Urinary bladder (tissue), 4 donors: ENCODE data around the gene PDE9A. TPM values are rescaled to one million over a fixed set of nuclear protein-coding genes. Genes with fewer than 3 reads are reported as not detected.
"Not testable (repeated sequence)": the region's sequence is repeated elsewhere in the genome, so short reads cannot be mapped to it uniquely, and the experiment has no call there.

ENCODE experiments used
- DNase-seq: peaks from one replicate; pipeline ENCODE4 v3.0.0-alpha.2; 2015; ENCODE audit errors: extremely low spot score
- H3K27ac ChIP-seq: one replicate; pipeline ENCODE4 v1.5.1; 2013; ENCODE audit warnings: low read depth, mild to moderate bottlenecking, moderate library complexity
- H3K36me3 ChIP-seq: one replicate; pipeline ENCODE4 v1.6.1; 2013; ENCODE audit warnings: mild to moderate bottlenecking, moderate library complexity; ENCODE audit not compliant: insufficient read depth
- H3K4me1 ChIP-seq: one replicate; pipeline ENCODE4 v1.6.1; 2013; ENCODE audit warnings: mild to moderate bottlenecking, moderate library complexity; ENCODE audit not compliant: insufficient read depth
- H3K4me3 ChIP-seq: one replicate; pipeline ENCODE4 v1.5.1; 2013; ENCODE audit warnings: low read depth, low read length
- WGBS: extraction: QIAGEN DNeasy Blood & Tissue Kit; methylation state at CpG from one replicate; pipeline ENCODE4 v1.1.7; 2013; 5-methylcytosine and 5-hydroxymethylcytosine counted together
- polyA plus RNA-seq: library from polyadenylated mRNA; stranded (reverse); fragments of 200-250 nt; gene quantifications from one replicate; pipeline ENCODE4 v1.2.3, GENCODE V29; 2013
- total RNA-seq: library from RNA; depleted of rRNA; stranded (reverse); fragments of >200 nt; gene quantifications from one replicate; pipeline ENCODE4 v1.2.3, GENCODE V29; 2014
- donor health status: healthy with polysubstance abuse.
- donor health status: healthy.

The PDE9A gene
- total and polyA plus RNA-seq, 2 donors: 13.5 to 33.2 TPM

DNA sequence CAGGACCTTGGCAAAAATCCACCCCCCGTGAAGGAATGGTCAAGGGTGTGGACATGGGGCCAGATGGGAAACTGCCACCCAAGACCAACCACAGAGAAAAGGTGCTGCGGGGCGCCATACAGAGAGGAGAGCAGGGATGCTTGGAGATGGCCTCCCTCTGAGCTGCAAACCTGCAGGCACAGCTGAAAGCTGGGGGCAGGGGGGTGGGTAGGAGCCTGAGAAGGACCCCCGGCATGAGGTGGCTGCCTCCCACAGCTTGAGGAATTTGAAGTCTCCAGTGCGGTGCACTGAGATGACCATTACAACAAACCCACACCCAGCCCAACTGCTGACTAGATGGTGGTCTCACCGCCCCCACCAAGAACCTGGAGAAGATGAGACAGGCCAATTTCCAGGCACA, 141.1 kb downstream of the PDE9A start:
- Histone ChIP-seq H3K36me3 (no peaks in the 10 kb centered on the region), H3K27ac (no peak overlapping the region), H3K4me3 (no peak overlapping the region), H3K4me1 (no peaks in the 10 kb centered on the region)
- no peak for DNase-seq
- 67% methylated on average over 6 of the region's 6 CpGs for WGBS

DNA sequence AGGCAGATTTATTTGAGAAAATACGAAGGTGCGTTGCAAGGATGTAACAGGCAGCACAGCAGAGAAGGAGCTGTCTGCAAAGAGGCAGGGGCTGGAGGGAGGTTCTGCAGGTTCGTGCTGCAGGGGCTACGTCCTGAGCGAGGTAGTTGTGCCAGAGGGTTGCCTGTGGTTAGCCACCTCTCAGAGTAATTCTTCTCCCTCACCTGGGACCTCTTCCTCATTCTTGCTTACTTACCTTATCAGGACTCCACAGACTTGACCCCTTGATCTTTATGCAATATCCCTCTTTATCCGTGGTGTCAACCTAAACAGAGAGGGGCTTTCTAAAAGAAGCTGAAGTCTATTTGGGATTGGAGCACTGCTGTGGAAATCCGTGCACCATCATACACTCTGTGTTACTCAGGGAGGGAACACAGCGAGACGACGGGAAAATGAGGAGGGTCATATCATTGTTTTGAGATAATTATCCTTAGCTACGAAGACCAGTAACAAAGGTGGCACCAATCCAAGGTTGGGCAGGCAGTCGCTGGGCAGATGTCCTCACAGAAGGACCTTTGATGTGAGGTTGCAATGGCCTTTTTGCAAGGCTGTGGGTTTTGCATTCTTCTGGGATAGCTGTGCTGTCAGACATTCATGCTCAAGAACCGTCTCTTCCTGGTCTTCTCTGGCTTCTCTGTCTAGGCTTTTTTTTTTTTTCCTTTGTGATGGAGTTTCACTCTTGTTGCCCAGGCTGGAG, 143.1 kb downstream of the PDE9A start:
- DNase-seq: no peak
- Histone ChIP-seq H3K36me3 (no peaks in the 10 kb centered on the region), H3K27ac (no peak overlapping the region), H3K4me3 (no peak overlapping the region), H3K4me1 (no peaks in the 10 kb centered on the region)
- 59% methylated on average over 13 of the region's 13 CpGs for WGBS

DNA sequence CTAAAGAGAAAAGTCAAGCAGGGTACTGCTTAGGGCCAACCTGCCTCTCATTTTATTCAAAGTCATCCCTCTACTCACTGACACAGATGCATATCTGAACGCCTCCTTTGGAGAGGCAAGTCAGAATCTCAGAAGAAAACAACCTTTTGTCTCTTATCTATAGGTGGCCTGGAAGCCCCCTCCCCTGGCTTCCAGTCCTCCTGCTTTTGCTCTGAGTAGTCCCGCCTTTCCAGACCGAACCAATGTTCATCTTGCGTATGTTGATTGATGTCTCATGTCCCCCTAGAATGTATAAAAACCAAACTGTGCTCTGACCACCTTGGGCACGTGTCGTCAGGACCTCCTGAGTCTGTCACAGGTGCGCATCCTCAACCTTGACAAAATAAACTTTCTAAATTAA, 144.1 kb downstream of the PDE9A start:
- WGBS: 83% methylated on average over 7 of the region's 7 CpGs
- Histone ChIP-seq H3K4me1 (no peaks in the 10 kb centered on the region), H3K4me3 (no peak overlapping the region), H3K36me3 (no peaks in the 10 kb centered on the region), H3K27ac (no peak overlapping the region)
- DNase-seq: no peak

DNA sequence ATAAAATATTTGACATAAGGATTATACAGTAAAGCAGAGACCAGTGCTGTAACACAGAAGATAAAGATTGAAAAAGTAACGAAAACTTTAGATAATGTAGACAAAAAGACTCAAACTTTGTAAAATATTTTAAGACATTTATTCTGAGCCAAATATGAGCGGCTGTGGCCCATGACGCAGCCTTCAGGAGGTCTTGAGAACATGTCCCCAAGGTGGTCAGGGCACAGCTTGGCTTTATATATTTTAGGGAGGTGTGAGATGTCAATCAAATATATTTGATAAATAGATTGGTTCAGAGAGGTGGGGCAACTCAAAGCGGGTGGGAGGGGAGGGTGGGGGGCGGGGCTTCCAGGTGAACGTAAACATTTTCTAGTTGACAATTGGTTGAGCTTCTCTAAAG, 144.7 kb downstream of the PDE9A start:
- 81% methylated on average over 6 of the region's 6 CpGs for WGBS

DNA sequence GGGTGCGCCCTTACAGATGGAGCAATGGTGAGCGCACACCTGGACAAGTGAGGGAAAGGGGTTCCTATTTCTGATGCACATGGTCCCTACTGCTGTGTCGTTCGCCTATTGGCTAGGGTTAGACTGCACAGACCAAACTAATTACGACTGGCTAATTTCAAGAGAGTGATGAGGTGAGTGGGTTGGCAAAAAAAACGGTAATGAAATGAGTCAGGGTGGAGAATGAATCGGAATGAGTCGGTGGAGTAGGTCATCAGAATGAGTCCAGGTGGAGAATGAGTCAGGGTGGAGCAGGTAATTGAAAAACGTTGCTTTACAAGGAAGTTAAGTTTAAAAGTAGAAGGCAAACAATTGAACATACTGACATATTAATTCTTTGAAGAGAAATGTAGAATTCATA, 146.1 kb downstream of the PDE9A start:
- no peak overlapping the region for H3K27ac ChIP-seq
- no peaks in the 10 kb centered on the region for H3K36me3 ChIP-seq
- DNase-seq: no peak
- H3K4me3 ChIP-seq: no peak overlapping the region
- 76% methylated on average over 9 of the region's 9 CpGs for WGBS
- no peaks in the 10 kb centered on the region for H3K4me1 ChIP-seq

More for the DNA sequence above, 144.7 kb downstream of the PDE9A start:
- no peak overlapping the region for H3K27ac ChIP-seq
- no peaks in the 10 kb centered on the region for H3K36me3 ChIP-seq
- no peaks in the 10 kb centered on the region for H3K4me1 ChIP-seq
- H3K4me3 ChIP-seq: no peak overlapping the region
- no peak for DNase-seq

DNA sequence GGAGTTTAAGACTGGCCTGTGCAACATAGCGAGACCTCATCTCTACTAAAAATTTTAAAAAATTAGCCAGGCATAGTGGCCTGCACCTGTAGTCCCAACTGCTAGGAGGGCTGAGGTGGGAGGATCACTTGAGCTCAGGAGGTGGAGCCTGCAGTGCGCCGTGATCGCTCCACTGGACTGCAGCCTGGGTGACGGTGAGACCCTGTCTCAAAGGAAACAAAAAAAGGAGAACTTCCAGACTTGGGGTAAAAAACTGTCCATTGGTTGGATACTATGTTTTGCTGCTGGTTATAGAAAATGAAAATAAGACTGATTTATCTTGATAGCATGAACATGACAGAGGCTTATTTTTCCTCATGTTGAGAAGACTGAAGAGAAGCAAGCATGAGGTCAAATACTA, 146.5 kb downstream of the PDE9A start:
- Histone ChIP-seq H3K27ac (no peak overlapping the region), H3K4me3 (no peak overlapping the region), H3K4me1 (no peaks in the 10 kb centered on the region), H3K36me3 (no peaks in the 10 kb centered on the region)
- WGBS: 86% methylated on average over 5 of the region's 5 CpGs
- DNase-seq: no peak

DNA sequence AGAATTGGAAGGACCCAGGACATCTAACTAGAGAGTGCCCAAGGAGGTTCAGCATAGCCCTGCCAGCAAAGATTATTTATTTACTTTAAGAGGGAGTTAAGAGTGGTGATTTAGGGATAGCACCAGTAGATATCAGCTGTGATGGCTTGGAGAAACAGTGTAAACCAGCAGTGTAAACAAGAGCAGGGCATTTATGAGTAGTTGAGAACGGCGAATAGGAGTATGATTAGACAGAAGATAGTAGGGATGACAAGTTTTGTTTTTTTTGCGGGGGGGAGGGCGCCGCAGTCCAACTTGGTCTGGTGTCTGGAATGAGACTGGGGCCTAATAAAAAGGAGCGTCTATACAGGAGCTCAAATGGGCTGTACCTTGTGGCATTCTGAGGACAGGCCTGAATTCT, 148.2 kb downstream of the PDE9A start:
- H3K27ac ChIP-seq, DNase-seq, H3K4me1 ChIP-seq, H3K4me3 ChIP-seq, H3K36me3 ChIP-seq: not testable (repeated sequence)
- WGBS: 67% methylated on average over 6 of the region's 6 CpGs

DNA sequence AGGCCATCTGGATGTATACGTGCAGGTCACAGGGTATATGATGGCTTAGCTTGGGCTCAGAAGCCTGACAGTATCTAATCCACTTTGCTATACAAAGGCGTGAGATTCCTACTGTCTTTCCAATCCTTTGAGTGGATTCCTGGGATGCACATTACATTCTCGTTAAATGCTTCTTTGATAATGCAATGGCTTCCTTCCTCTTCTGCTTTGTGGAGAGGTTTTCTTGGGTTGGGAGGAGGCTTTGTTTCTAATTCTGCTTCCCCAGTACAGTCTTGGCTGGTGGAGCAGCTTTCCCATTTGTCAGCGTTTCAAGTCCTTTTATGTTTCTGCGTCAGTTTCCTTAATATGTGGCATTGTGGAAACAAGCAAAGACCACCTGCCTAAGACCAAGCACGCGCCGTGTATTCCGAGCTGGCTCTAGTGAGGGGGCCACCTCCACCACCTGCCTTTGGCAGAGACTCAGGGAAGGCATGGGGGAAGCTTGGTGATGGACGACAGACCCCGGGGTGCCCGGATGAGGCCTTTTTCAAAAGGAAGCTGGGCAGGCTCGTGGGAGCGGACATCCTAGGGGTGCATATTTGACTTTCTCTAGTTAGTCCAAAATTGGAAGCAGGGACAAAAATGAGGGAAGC, 153.2 kb downstream of the PDE9A start:
- Histone ChIP-seq H3K4me1 (no peaks in the 10 kb centered on the region), H3K4me3 (no peak overlapping the region), H3K36me3 (no peaks in the 10 kb centered on the region), H3K27ac (peak overlapping the region; percentile 52)
- no peak for DNase-seq
- 65% methylated on average over 14 of the region's 14 CpGs for WGBS

DNA sequence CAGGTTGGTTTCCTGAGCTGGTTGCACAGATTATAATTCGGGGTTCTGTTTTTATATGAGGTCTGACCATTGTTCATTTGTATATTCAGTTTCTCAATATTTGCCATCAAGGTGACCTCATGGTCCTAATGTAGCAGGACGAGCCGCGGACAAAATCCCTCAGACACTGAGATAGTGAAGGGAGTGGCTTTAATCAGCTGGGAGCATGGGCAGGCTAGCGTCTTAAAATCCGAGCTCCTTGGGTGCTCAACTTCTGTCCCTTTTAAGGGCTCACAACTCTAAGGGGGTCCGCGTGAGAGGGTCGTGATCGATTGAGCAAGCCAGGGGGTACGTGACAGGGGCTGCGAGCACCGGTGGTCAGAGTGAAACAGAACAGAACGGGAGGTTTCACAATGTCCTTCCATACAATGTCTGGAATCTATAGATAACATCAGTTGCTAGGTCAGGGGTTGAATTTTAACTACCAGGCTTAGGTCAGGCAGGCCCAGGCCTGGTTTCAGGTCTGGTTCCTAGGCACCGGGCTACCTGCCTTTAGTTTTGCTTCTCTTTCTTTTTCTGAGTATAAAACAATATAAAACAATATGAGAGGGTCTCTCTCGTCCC, 154.0 kb downstream of the PDE9A start:
- H3K4me1 ChIP-seq, H3K36me3 ChIP-seq, DNase-seq, H3K4me3 ChIP-seq, H3K27ac ChIP-seq: not testable (repeated sequence)
- WGBS: 51% methylated on average over 16 of the region's 16 CpGs

DNA sequence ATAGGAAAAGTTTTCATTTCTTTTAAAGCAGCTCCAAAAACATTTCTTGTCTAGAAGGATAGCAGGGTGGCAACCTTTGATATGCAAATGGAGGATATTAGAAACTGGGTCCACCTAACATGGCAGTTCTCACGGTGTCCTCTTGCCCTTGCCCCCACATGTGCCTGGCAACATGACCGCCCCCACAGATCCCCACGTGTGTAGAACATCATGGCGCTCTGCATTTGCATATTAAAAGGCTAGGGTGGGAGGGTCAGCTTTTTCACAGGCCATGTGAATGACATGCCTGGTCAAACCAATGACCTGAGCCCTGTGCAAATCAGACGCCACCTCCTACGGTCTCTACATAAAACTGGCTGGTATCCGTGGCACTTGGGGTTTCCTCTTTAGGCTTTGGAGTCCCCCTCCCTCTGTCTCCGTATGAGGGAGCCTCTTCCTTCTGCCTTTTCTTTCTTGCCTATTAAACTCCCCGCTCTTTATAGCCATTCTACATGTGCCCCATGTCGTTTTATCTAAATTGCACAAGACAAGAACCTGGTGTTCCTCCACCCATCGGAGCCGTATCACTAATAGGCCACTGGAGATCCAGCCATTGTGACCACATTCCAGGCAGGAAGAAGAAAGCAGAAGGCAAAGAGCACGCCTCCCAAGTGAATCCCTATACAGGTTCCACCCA, 154.7 kb downstream of the PDE9A start:
- Histone ChIP-seq H3K36me3 (no peaks in the 10 kb centered on the region), H3K4me3 (no peak overlapping the region), H3K4me1 (no peaks in the 10 kb centered on the region), H3K27ac (no peak overlapping the region)
- DNase-seq: no peak
- 76% methylated on average over 13 of the region's 13 CpGs for WGBS

DNA sequence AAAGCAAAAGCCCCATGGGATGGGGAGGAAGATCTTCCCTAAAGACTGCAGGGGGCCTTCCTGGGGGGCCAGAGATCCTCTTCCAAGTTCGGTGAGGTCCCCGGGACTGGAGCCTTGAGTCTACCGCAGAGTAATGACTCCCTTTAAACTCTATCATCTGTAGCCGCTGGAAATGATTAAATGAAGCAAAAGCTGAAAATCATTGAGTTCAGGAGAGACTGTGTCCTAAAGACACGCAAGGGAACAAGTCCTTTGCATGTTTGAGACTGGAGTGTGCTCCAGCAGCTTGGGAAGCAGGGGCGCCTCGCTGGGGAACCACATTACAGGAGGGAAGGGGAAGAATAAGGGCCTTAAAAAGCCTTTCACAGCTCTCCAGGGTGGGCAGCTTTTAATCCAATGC, 155.8 kb downstream of the PDE9A start:
- DNase-seq: no peak

DNA sequence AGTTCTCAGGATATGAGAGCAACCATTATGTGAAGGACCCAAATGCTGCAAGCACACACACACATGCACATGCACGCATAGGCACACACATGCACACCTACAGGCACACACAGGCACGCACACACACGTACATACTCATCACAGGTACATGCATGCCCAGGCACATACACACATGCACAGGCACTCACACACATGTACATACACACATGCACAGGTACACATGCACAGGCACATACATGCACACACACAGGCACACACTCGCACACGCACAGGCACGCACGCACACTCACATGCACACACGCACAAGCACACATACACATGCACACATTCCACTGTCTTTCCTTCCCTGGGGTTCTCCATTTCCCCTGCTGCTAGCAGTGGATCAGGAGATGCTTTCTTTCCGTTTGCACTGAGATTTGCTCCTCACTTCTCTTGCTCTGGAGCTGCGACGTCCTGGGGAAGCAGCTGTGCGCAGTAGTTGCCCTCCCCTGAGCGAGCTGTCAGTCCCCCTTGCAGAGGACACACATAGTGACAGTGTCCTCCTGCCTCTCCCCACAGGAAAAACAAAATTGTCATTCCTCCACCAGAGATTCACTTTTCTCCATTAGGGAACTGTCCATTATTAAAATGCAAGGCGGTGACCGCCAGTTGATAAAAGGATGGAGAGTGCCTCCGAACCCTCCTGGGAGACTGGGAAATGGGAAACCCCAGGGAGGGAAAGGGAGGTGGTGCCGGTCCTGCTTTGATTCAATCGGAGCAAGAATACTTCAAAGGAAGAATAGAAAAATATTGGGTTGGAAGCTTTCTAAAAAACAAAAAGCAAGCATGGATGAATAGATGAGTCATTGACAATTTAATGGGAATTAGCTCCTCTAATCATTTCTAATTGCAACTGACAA, 156.4 kb downstream of the PDE9A start:
- no peaks in the 10 kb centered on the region for H3K36me3 ChIP-seq
- H3K4me3 ChIP-seq: no peak overlapping the region
- no peak for DNase-seq
- 65% methylated on average over 18 of the region's 18 CpGs for WGBS
- no peak overlapping the region for H3K27ac ChIP-seq
- H3K4me1 ChIP-seq: no peaks in the 10 kb centered on the region

More for the DNA sequence above, 155.8 kb downstream of the PDE9A start:
- Histone ChIP-seq H3K27ac (no peak overlapping the region), H3K4me1 (no peaks in the 10 kb centered on the region), H3K36me3 (no peaks in the 10 kb centered on the region), H3K4me3 (no peak overlapping the region)
- 71% methylated on average over 7 of the region's 7 CpGs for WGBS

DNA sequence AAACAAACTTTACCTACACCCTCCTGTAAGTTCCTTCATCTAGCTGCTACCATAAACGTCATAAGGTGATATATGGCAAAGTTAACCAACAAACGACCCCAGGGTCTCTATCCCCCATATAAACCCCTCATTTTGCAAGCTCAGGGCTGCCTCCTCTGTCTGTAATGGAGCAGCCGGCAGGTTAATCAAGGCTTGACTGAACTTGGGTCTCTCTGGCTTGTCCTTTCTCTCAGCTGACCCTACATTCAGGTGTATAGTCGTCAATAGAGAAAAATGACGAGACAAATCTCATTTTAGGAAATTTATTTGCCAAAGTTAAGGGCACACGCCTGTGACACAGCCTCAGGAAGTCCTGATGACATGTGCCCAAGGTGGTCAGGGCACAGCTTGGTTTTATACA, 158.5 kb downstream of the PDE9A start:
- no peaks in the 10 kb centered on the region for H3K4me1 ChIP-seq
- H3K27ac ChIP-seq: no peak overlapping the region
- 40% methylated on average over 6 of the region's 6 CpGs for WGBS
- no peak for DNase-seq
- H3K4me3 ChIP-seq: no peak overlapping the region
- H3K36me3 ChIP-seq: no peaks in the 10 kb centered on the region
